Measurements from ENCODE around the gene ATG16L1.

Gene ATG16L1

DNA sequence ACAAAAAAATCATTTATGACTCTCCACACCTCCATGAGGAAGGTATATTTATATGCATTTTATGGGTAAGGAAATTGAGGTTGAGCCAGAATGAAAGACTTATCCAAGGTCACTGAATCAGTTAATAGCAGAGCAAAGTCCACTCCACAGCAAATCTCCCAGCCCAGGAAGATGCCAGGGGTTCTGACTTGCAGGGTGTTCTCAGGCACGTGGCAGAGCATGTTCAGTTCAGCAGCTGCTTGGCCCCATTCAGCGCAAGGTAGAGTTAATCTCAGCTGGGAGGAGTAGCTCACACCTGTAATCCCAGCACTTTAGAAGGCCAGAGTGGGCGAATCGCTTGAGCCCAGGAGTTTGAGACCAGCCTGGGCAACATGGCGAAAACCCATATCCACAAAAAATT is 85.1 kb downstream of the ATG16L1 start:
- no peak for DNase-seq

DNA sequence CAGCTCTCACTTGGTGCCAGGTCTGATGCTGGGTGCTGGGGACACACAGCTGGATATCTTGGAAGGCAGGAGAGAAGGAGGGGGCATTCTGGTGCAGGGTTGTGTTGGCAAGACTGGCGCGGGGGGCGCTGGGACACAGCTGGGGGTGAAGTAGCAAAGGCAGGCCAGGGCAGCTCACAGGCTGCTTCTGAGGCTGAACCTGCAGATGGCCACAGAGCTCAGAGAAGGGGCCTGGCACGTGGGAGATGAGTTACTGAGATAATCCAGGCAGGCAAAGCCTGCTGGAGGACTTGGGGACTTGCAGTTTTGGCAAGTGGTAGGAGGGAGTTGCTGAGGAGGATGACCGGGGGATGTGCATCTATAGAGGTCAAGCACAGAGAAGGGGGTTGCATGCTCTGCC is 86.6 kb downstream of the ATG16L1 start:
- DNase-seq: no peak

DNA sequence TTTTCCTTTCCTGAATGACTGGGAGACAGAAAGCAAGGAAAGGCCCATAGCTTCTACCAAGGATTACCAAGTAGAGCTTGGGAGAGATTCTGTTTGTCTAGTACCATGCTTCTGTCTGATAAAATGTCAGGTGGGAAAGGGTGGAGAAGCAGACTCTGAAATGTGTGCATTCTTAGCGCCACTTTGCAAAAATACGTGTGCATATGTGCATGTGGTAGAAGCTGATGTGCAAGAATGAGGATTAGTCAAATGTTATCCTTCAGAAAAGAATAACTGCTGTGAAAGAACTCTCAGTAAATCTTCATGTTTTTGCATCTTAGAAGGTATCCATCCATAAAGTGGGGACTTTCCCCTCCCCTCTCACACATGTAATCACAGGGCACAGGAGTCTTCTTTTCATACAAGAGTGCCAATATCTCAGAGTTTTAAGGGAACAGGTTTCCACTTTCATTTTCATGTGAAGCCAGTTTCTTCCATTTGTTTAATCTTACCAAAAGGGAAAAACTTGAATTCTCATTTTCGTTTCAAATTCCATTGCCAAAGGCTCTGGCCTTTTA is 87.4 kb downstream of the ATG16L1 start:
- no peak for DNase-seq

DNA sequence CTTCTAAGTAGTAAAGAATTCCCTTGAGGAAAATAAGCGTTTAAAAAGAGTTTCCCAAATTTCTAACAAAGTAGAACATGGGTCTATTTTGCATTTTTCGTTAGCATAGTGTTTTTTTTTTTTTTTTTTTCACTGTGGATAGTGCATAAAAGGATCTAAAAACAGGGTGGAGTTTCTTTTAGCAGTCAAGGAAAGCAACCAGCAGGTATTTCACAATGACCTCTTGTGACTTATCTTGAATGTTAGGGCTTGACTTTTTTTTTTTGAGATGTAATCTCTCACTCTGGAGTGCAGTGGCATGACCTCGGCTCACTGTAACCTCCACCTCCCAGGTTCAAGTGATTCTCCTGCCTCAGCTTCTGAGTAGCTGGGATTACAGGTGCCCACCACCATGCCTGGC is 88.0 kb downstream of the ATG16L1 start:
- no peak for DNase-seq

DNA sequence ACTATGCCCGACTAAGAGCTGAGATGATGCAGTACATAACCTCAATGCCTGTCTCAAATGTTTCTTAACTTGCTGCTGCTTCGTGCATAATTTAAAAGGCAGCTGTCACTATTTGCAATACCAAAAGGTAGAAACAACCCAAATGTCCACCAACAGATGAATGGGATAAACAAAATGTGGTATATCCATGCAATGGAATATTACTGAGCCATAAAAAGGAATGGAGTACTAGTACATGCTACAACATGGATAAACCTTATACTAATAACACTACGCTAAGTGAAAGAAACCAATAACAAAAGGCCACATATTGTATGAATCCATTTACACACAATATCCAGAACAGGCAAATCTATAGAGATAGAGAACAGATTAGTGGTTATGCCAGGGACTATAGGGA is 89.8 kb downstream of the ATG16L1 start:
- DNase-seq: no peak

DNA sequence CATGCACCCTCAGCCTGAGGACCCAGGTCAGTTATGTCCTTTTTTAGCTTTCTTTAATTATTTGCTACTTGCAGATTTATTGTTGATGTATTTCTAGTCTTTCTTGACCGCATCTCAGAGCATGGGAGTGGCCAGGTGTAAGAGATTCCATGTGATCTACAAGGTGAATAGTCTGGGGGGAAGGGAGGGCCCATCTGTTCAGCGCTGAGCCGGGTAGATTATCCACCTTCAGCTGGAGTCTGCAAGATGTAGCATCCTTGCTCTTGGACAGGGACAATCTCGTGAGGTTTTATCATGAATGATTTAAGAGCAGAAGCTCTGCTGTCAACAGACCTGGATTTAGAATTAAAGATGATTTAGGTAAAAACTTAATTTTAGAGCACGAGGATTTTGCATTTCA is 90.8 kb downstream of the ATG16L1 start:
- DNase-seq: no peak

DNA sequence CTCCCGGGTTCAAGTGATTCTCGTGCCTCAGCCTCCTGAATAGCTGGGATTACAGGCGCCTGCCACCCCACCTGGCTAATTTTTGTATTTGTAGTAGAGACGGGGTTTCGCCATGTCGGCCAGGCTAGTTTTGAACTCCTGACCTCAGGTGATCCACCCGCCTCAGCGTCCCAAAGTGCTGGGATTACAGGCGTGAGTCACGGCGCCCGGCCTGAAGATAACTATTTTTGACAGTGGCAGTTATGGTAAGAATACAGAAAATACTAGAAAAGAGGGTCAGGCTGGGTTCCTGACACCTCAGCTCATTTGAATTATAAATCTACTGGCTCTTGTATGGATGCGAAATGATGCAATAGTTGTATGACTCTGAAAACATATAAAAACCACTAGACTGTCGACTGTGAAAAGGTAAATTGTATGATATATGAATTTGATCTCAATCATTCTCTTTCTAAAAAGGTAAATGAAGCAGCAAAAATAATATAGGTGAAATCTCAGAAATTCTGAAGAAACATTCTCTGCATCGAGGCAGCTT is 91.8 kb downstream of the ATG16L1 start:
- no peak for DNase-seq
